ENCODE data around the gene LRIT2. TPM values are rescaled to one million over a fixed set of nuclear protein-coding genes. Genes with fewer than 3 reads are reported as not detected.

LRIT2 gene
- total RNA-seq, 1 experiment from 2014 or later = not detected

DNA sequence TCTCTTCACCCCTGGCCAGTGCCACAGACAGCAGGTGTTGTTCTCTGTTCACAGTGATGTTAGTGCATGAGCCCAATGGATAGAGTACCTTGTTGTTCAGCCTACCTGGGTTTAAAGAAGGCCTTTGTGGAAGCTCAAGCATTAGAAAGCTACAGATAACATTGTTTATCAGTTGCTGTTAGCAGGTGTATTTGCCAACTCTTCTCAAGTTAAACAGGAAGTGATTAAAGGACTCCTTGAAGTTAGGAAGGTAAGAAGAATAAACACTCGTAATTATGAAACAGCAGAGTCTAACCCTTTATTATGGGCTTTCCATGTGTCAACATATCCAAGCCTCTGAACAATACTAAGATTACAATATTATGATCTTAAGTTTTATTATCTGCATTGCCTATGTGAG lies 45.4 kb upstream of the LRIT2 start:
- H3K4me3 Mint-ChIP-seq = no peak overlapping the region

More for the DNA sequence above, 45.4 kb upstream of the LRIT2 start:
- H3K4me2 ChIP-seq (ENCODE audit: insufficient read depth, insufficient read length, low read length) = no peak overlapping the region
- no peak overlapping the region for H3K56ac ChIP-seq (ENCODE audit: insufficient read length, low read depth, low read length)
- H2BK12ac ChIP-seq (ENCODE audit: insufficient read length, low read depth, low read length) = no peak overlapping the region
- no peaks in the 10 kb centered on the region for H3K9me3 Mint-ChIP-seq
- no CpG with 5 or more reads among the region's 1 CpG for WGBS (ENCODE audit: extremely low coverage, insufficient read length, low lambda C conversion rate)
- H3K79me1 ChIP-seq (ENCODE audit: insufficient read depth, low read depth, low read length, poor library complexity, severe bottlenecking) = no peaks in the 10 kb centered on the region
- no peak overlapping the region for H2BK20ac ChIP-seq (ENCODE audit: low read depth, low read length, poor library complexity, severe bottlenecking)
- no peak overlapping the region for H2BK120ac ChIP-seq (ENCODE audit: low read depth, low read length, poor library complexity, severe bottlenecking)
- H3K27ac ChIP-seq (ENCODE audit: insufficient read length, low read depth, low read length) = no peak overlapping the region
- no peak for DNase-seq
- no peak overlapping the region for H3K27ac Mint-ChIP-seq
- H3K4me1 Mint-ChIP-seq = peaks cover 7% of the 10 kb centered on the region in 2 experiments
- no peak overlapping the region for H4K5ac ChIP-seq (ENCODE audit: insufficient read length, low read depth, low read length)
- H3K36me3 Mint-ChIP-seq (ENCODE audit: insufficient read depth in 1 of 3, low read depth in 3 of 3) = no peaks in the 10 kb centered on the region
- no peaks in the 10 kb centered on the region; the same call in 1 of the 2 replicates for H3K4me1 ChIP-seq (ENCODE audit: insufficient read depth, low read length)
- H3K9ac ChIP-seq (ENCODE audit: extremely low read depth, insufficient read length, low read length) = no peak overlapping the region
- H3K9me3 ChIP-seq (ENCODE audit: control insufficient read depth, low read depth, low read length) = no peaks in the 10 kb centered on the region
- H3K4ac ChIP-seq (ENCODE audit: low read depth, low read length) = no peak overlapping the region
- H3K14ac ChIP-seq (ENCODE audit: insufficient read depth, low read length) = no peak overlapping the region
- no peak overlapping the region for H3T11ph ChIP-seq (ENCODE audit: low read length)
- H3K18ac ChIP-seq (ENCODE audit: insufficient read length, low read depth, low read length) = no peak overlapping the region
- no peak overlapping the region for H2BK15ac ChIP-seq (ENCODE audit: low read depth, low read length)
- no peak overlapping the region for H4K91ac ChIP-seq (ENCODE audit: insufficient read length, low read depth, low read length)
- H2BK5ac ChIP-seq (ENCODE audit: insufficient read length, low read length) = no peak overlapping the region
- H3K23ac ChIP-seq (ENCODE audit: insufficient read length, low read depth, low read length) = no peak overlapping the region
- H3K27me3 ChIP-seq (ENCODE audit: insufficient read depth, low read length) = no peaks in the 10 kb centered on the region
- no peaks in the 10 kb centered on the region for H3K79me2 ChIP-seq (ENCODE audit: insufficient read depth, low read length)
- H2AFZ ChIP-seq (ENCODE audit: low read length) = no peak overlapping the region
- H3K27me3 Mint-ChIP-seq (ENCODE audit: low read depth) = peaks cover 3% of the 10 kb centered on the region; the same call in 1 of the 2 replicates
- H4K20me1 ChIP-seq (ENCODE audit: control insufficient read depth, insufficient read depth, insufficient read length) = no peaks in the 10 kb centered on the region
- H3K23me2 ChIP-seq (ENCODE audit: insufficient read length, low read depth, low read length, poor library complexity, severe bottlenecking) = no peaks in the 10 kb centered on the region
- no peak overlapping the region for H4K8ac ChIP-seq (replicated peaks; ENCODE audit: insufficient read length, low read depth, low read length)
- H2AK5ac ChIP-seq (ENCODE audit: insufficient read length, low read length) = no peak overlapping the region
- TF ChIP-seq CTCF (conservative IDR thresholded peaks at IDR 0.05) = no peak

All from H9 (cell line).